ENCODE measurements around the gene PTPN13.

PTPN13 gene

GRCh38 chr4:86664959-86665358 lies 70.8 kb downstream of the PTPN13 start:
- Histone ChIP-seq H3K27ac (no peak overlapping the region), H3K4me1 (ENCODE audit: low read depth, poor library complexity, severe bottlenecking) (peaks cover 13% of the 10 kb centered on the region), H4K20me1 (ENCODE audit: insufficient read depth) (no peaks in the 10 kb centered on the region), H3K4me3 (IDR thresholded peaks at IDR 0.05; ENCODE audit: insufficient read depth, low read depth, low read length) (no peak overlapping the region), H3K4me2 (no peak overlapping the region), H3K79me2 (ENCODE audit: insufficient read depth, low read depth) (no peaks in the 10 kb centered on the region), H3K27me3 (ENCODE audit: insufficient read depth, low read depth) (no peaks in the 10 kb centered on the region), H2AFZ (ENCODE audit: low read depth) (no peak overlapping the region), H3K36me3 (ENCODE audit: insufficient read depth) (no peaks in the 10 kb centered on the region), H3K9ac (no peak overlapping the region)
- no peak for TF ChIP-seq CTCF (conservative IDR thresholded peaks at IDR 0.05; ENCODE audit: low read depth, low read length)

- Histone ChIP-seq H3K27ac (no peak overlapping the region), H3K4me2 (no peak overlapping the region), H3K27me3 (ENCODE audit: insufficient read depth, low read depth) (no peaks in the 10 kb centered on the region), H3K36me3 (ENCODE audit: insufficient read depth) (no peaks in the 10 kb centered on the region), H2AFZ (ENCODE audit: low read depth) (no peak overlapping the region), H3K4me1 (ENCODE audit: low read depth, poor library complexity, severe bottlenecking) (peaks cover under 1% of the 10 kb centered on the region), H3K4me3 (IDR thresholded peaks at IDR 0.05; ENCODE audit: insufficient read depth, low read depth, low read length) (no peak overlapping the region), H4K20me1 (ENCODE audit: insufficient read depth) (no peaks in the 10 kb centered on the region), H3K79me2 (ENCODE audit: insufficient read depth, low read depth) (no peaks in the 10 kb centered on the region), H3K9ac (no peak overlapping the region)
- TF ChIP-seq CTCF (conservative IDR thresholded peaks at IDR 0.05; ENCODE audit: low read depth, low read length), result no peak
Measured at GRCh38 chr4:86670298-86670697, 76.2 kb downstream of the PTPN13 start.

GRCh38 chr4:86670756-86671155 lies 76.6 kb downstream of the PTPN13 start:
- no peak overlapping the region for H3K27ac ChIP-seq
- no peak for TF ChIP-seq CTCF (conservative IDR thresholded peaks at IDR 0.05; ENCODE audit: low read depth, low read length)
- H3K9ac ChIP-seq, result no peak overlapping the region
- no peak overlapping the region for H2AFZ ChIP-seq (ENCODE audit: low read depth)
- no peak overlapping the region for H3K4me2 ChIP-seq
- H3K36me3 ChIP-seq (ENCODE audit: insufficient read depth), result no peaks in the 10 kb centered on the region
- H4K20me1 ChIP-seq (ENCODE audit: insufficient read depth), result no peaks in the 10 kb centered on the region
- H3K79me2 ChIP-seq (ENCODE audit: insufficient read depth, low read depth), result no peaks in the 10 kb centered on the region
- H3K4me3 ChIP-seq (IDR thresholded peaks at IDR 0.05; ENCODE audit: insufficient read depth, low read depth, low read length), result no peak overlapping the region
- H3K27me3 ChIP-seq (ENCODE audit: insufficient read depth, low read depth), result no peaks in the 10 kb centered on the region
- no peaks in the 10 kb centered on the region for H3K4me1 ChIP-seq (ENCODE audit: low read depth, poor library complexity, severe bottlenecking)

GRCh38 chr4:86675548-86675947 lies 81.4 kb downstream of the PTPN13 start:
- H3K79me2 ChIP-seq (ENCODE audit: insufficient read depth, low read depth), result no peaks in the 10 kb centered on the region
- no peak overlapping the region for H3K4me2 ChIP-seq
- H3K27me3 ChIP-seq (ENCODE audit: insufficient read depth, low read depth), result no peaks in the 10 kb centered on the region
- no peak overlapping the region for H3K9ac ChIP-seq
- no peaks in the 10 kb centered on the region for H3K36me3 ChIP-seq (ENCODE audit: insufficient read depth)
- no peaks in the 10 kb centered on the region for H3K4me1 ChIP-seq (ENCODE audit: low read depth, poor library complexity, severe bottlenecking)
- no peak overlapping the region for H2AFZ ChIP-seq (ENCODE audit: low read depth)
- no peak for TF ChIP-seq CTCF (conservative IDR thresholded peaks at IDR 0.05; ENCODE audit: low read depth, low read length)
- no peak overlapping the region for H3K4me3 ChIP-seq (IDR thresholded peaks at IDR 0.05; ENCODE audit: insufficient read depth, low read depth, low read length)
- no peaks in the 10 kb centered on the region for H4K20me1 ChIP-seq (ENCODE audit: insufficient read depth)
- no peak overlapping the region for H3K27ac ChIP-seq
